GM19395 (cell line): ENCODE data around the gene PDE7B.

ENCODE experiments used
- ATAC-seq: cut with Tn5 transposase; IDR thresholded peaks from one replicate; pipeline ENCODE4 v1.9.1; 2021; ENCODE audit warnings: mild to moderate bottlenecking, moderate library complexity; ENCODE audit not compliant: unreplicated experiment

Gene PDE7B

GRCh38 chr6:136173519-136174507 is 322.3 kb downstream of the PDE7B start:
- no peak for ATAC-seq

GRCh38 chr6:136174510-136174909 is 323.0 kb downstream of the PDE7B start:
- no peak for ATAC-seq

GRCh38 chr6:136175873-136176272 is 324.4 kb downstream of the PDE7B start:
- no peak for ATAC-seq

- no peak for ATAC-seq
These were observed 327.2 kb downstream of the PDE7B start for GRCh38 chr6:136178749-136179148.

- no peak for ATAC-seq
These were observed 329.4 kb downstream of the PDE7B start for GRCh38 chr6:136180704-136181511.

DNA sequence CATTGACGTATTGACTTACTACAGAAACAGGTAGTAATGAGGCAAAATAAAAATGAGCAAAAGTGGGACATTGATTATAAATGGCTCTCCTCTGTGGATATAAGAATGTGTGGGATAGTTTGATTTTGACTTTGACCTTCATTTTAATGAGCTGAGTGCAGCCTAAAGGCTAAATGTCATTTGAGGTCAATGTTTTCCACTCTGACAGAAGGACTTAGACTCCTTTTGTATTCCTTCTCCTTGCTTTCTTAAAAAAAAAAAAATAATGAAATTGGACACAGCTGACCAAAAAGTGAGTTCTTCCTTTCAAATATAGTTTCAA is 330.0 kb downstream of the PDE7B start:
- ATAC-seq = no peak

DNA sequence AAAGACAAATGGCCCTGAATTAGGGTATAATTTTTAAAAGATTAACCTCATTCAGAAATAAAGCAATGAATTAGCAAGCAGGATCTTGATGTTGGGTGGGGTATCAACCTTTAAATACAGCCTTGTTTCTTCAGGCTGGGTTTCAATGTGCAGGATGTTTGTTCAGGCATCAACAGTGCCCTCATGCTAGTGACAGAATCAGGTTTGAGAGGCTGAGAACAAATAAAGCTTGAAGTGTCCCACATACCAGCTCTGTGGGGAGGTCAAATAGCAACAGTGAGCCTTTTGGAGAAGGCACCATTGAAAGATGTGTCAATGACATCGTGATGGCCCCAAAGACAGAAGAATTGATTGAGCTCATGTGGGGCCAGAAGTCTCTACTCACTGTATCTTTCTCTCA is 330.4 kb downstream of the PDE7B start:
- ATAC-seq = no peak

- ATAC-seq = no peak
These were observed 333.2 kb downstream of the PDE7B start for GRCh38 chr6:136184738-136185137.

DNA sequence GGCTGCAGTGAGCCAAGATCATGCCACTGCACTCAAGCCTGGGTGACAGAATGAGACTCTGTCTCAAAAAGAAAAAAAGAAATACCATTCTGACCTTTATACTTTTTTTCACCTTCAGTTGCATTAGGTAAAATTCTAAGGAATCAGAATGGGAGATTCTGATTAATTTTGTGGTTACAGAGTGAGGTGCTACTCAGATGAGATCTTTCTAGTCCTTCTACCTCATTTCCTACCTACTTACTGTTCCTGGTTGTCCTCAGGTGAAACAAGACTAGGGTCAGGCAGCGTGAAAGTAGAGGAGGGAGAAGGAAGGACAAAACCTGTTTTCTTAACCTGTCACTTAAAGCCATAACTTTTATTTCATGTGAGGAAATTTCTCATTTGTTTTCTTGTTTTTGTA is 334.9 kb downstream of the PDE7B start:
- ATAC-seq = no peak

GRCh38 chr6:136188486-136188885 is 337.0 kb downstream of the PDE7B start:
- no peak for ATAC-seq

DNA sequence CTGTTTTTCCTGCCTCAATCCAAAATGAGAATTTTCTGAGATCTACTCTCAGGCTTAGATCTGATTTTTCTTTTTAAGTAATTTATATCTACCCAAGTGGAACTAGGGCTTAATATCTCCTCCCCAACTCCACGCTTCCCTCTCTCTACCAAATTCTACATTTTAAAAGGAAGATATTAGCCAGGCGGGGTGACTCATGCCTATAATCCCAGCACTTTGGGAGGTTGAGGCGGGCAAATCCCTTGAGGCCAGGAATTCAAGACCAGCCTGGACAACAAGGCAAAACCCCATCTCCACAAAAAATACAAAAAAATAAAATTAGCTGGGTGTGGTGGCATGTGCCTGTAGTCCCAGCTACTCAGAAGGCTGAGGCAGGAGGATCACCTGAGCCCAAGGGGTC is 337.6 kb downstream of the PDE7B start:
- no peak for ATAC-seq

- ATAC-seq = no peak
These were observed 340.3 kb downstream of the PDE7B start for GRCh38 chr6:136191606-136192312.

- ATAC-seq = no peak
These were observed 341.4 kb downstream of the PDE7B start for GRCh38 chr6:136192902-136193301.

GRCh38 chr6:136201732-136202131 is 350.2 kb downstream of the PDE7B start:
- no peak for ATAC-seq

- ATAC-seq = no peak
These were observed 357.3 kb downstream of the PDE7B start for GRCh38 chr6:136208783-136209182.

DNA sequence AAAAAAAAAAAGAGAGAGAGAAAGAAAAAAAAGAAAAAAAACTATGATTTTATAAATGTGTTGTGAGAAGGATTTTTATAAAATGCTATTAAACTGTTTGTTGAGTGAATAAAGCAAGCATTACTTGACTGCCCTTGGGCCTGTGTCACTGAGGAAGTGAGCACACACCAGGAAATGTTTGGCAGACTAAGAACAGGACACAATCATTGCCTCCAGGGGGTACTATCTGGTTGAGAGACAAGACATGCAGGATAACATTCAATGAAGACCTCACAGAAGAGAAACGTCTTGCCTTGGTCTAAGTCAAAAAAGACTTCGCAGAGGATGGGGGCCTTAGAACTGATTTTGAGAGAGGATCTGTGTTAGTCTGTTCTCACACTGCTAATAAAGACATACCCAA is 358.0 kb downstream of the PDE7B start:
- ATAC-seq = no peak

DNA sequence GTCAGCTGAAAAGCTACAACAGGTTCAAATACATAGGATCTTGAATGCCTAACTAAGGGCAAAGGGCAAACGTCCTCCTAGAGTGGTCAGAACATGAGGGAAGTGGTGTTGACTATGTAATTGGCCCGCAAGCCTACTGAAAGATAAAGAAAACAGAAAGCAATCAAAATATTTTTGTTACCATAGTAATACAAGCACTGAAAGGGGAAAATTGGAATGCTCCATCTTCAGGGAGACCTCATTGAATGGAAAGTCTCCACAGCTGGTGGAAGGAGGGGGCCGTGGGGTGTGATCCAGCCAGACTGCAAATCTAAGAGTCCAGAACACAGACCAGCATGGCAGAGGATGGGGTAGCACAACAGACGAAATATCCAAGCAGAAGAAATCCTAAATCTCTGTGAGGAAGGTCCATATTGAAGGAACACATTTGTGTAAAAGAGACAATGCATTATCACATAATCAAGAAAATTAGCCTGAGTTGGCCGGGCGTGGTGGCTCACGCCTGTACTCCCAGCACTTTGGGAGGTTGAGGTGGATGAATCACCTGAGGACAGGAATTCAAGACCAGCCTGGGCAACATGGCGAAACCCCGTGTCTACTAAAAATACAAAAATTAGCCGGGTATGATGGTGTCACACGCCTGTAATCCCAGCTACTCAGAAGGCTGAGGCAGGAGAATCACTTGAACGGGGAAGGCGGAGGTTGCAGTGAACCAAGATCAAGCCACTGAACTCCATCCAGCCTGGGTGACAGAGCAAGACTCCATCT is 359.1 kb downstream of the PDE7B start:
- no peak for ATAC-seq

- ATAC-seq = no peak
These were observed 361.1 kb downstream of the PDE7B start for GRCh38 chr6:136212608-136213007.

GRCh38 chr6:136213012-136213539 is 361.6 kb downstream of the PDE7B start:
- ATAC-seq = no peak

- ATAC-seq = no peak
These were observed 362.4 kb downstream of the PDE7B start for GRCh38 chr6:136213853-136214252.
